Rectal smooth muscle tissue (tissue), 1 donor: ENCODE measurements around the gene ZFAND6.

Source experiments
- H3K27ac ChIP-seq: one replicate; pipeline ENCODE4 v1.7.0; 2013; ENCODE audit warnings: low read depth, low read length, inconsistent platforms
- H3K27me3 ChIP-seq: one replicate; pipeline ENCODE4 v1.7.0; 2013; ENCODE audit warnings: low read length; ENCODE audit not compliant: control insufficient read depth, insufficient read depth
- H3K36me3 ChIP-seq: one replicate; pipeline ENCODE4 v1.7.0; 2013; ENCODE audit warnings: low read length; ENCODE audit not compliant: control insufficient read depth, insufficient read depth
- H3K4me1 ChIP-seq: one replicate; pipeline ENCODE4 v1.7.0; 2013; ENCODE audit warnings: low read length; ENCODE audit not compliant: control insufficient read depth, insufficient read depth
- H3K4me3 ChIP-seq: one replicate; pipeline ENCODE4 v1.7.0; 2013; ENCODE audit warnings: low read length
- H3K9ac ChIP-seq: one replicate; pipeline ENCODE4 v1.7.0; 2013; ENCODE audit warnings: low read length

ZFAND6 gene

DNA sequence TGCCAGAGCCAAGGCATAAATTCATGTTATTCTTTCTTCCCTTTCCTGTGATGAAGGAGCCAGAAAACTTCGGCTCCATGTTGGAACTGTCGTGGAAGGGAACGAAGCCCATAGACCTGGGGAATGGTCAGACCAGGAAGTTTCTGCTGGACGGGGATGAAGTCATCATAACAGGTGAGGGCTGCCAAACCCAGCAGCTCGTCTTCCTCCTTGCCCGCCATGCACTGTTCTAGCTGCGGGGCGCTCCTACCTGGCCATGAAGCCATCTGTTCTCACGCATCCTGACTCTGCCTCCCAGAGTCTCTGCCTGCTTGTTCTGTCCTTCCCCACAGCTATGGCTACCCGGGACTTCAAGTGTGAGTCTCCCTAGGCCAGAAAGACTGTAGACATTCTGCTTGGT is 121.5 kb downstream of the ZFAND6 start:
- H3K4me3 ChIP-seq: no peak overlapping the region
- no peaks in the 10 kb centered on the region for H3K4me1 ChIP-seq
- no peak overlapping the region for H3K27ac ChIP-seq
- no peak overlapping the region for H3K9ac ChIP-seq
- H3K36me3 ChIP-seq: peaks cover 10% of the 10 kb centered on the region
- H3K27me3 ChIP-seq: no peaks in the 10 kb centered on the region

- H3K27ac ChIP-seq: no peak overlapping the region
These were observed 123.3 kb downstream of the ZFAND6 start for GRCh38 chr15:80182611-80183261.

GRCh38 chr15:80183306-80183705 is 123.8 kb downstream of the ZFAND6 start:
- no peak overlapping the region for H3K9ac ChIP-seq
- H3K4me3 ChIP-seq: no peak overlapping the region
- no peak overlapping the region for H3K27ac ChIP-seq
- H3K27me3 ChIP-seq: no peaks in the 10 kb centered on the region
- H3K36me3 ChIP-seq: peaks cover 21% of the 10 kb centered on the region
- H3K4me1 ChIP-seq: no peaks in the 10 kb centered on the region

More at GRCh38 chr15:80182611-80183261, 123.3 kb downstream of the ZFAND6 start:
- Histone ChIP-seq H3K9ac (no peak overlapping the region), H3K4me3 (no peak overlapping the region), H3K4me1 (no peaks in the 10 kb centered on the region), H3K27me3 (no peaks in the 10 kb centered on the region), H3K36me3 (peaks cover 21% of the 10 kb centered on the region)

- peaks cover 21% of the 10 kb centered on the region for H3K36me3 ChIP-seq
These were observed 124.4 kb downstream of the ZFAND6 start for GRCh38 chr15:80183886-80184285.

DNA sequence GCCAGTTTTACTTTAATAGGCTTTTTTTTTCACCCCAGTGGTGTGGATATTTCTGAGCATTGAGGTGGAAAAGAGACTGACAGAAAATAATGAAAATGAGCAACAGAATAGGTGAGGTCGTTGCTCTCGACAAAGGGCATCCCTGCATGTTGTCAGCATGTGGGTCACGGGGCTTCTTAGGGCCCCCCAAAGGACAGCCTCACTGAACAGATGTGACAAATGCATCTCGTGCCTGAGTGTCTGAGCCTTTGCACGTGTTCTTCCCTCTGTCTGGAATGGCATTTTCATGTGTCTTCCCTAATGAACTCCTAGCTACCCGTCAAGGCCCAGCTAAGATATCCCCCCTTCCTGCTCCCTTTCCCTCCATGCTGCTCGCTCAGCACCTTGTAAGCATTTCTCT is 125.1 kb downstream of the ZFAND6 start:
- H3K36me3 ChIP-seq: peaks cover 21% of the 10 kb centered on the region
- no peaks in the 10 kb centered on the region for H3K27me3 ChIP-seq
- no peak overlapping the region for H3K9ac ChIP-seq
- H3K27ac ChIP-seq: no peak overlapping the region
- H3K4me1 ChIP-seq: no peaks in the 10 kb centered on the region
- no peak overlapping the region for H3K4me3 ChIP-seq

More at GRCh38 chr15:80183886-80184285, 124.4 kb downstream of the ZFAND6 start:
- H3K27ac ChIP-seq: no peak overlapping the region
- H3K27me3 ChIP-seq: no peaks in the 10 kb centered on the region
- H3K4me3 ChIP-seq: no peak overlapping the region
- no peak overlapping the region for H3K9ac ChIP-seq
- no peaks in the 10 kb centered on the region for H3K4me1 ChIP-seq

- Histone ChIP-seq H3K27me3 (no peaks in the 10 kb centered on the region), H3K9ac (no peak overlapping the region), H3K36me3 (peaks cover 21% of the 10 kb centered on the region), H3K4me1 (no peaks in the 10 kb centered on the region), H3K27ac (no peak overlapping the region), H3K4me3 (no peak overlapping the region)
These were observed 125.7 kb downstream of the ZFAND6 start for GRCh38 chr15:80185152-80185551.

DNA sequence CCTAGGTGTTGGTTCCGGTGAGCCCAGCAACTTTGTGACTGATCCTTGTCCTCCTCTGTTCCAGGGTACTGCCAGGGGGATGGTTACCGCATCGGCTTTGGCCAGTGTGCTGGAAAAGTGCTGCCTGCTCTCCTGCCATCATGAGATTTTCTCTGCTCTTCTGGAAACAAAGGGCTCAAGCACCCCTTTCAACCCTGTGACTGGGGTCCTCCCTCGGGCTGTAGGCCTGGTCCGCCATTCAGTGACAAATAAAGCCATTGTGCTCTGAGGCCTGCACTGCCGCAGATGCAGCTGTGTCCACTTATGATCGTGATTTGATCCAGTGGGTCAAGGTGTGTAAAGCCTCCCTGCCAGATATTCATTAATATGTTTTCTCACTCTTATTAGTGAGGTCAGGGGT is 126.6 kb downstream of the ZFAND6 start:
- no peak overlapping the region for H3K4me3 ChIP-seq
- peaks cover 17% of the 10 kb centered on the region for H3K36me3 ChIP-seq

DNA sequence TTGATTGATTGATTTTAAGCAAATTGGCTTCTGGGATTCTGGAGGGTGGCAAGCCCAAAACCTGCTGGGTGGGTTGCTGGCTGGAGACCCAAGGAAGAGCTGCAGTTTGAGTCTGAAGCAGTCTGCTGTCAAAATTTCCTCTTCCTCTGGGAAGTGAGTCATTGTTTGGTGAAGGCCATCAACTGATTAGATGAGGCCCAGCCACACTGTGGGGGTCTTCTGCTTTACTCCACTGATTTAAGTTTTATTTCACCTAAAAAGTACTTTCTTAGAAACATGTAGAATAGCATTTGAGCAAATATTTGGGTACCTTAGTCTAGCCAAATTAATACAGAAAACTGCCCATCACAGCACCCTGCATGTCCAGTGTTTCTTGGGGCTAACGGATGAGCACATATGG is 127.1 kb downstream of the ZFAND6 start:
- H3K27me3 ChIP-seq: no peaks in the 10 kb centered on the region
- no peak overlapping the region for H3K9ac ChIP-seq
- H3K4me3 ChIP-seq: no peak overlapping the region
- peaks cover 14% of the 10 kb centered on the region for H3K36me3 ChIP-seq
- H3K27ac ChIP-seq: no peak overlapping the region
- H3K4me1 ChIP-seq: no peaks in the 10 kb centered on the region

More for the DNA sequence above, 126.6 kb downstream of the ZFAND6 start:
- no peak overlapping the region for H3K27ac ChIP-seq
- H3K9ac ChIP-seq: no peak overlapping the region
- no peaks in the 10 kb centered on the region for H3K4me1 ChIP-seq
- no peaks in the 10 kb centered on the region for H3K27me3 ChIP-seq
